ENCODE results near the gene VSTM2L.

VSTM2L gene

DNA sequence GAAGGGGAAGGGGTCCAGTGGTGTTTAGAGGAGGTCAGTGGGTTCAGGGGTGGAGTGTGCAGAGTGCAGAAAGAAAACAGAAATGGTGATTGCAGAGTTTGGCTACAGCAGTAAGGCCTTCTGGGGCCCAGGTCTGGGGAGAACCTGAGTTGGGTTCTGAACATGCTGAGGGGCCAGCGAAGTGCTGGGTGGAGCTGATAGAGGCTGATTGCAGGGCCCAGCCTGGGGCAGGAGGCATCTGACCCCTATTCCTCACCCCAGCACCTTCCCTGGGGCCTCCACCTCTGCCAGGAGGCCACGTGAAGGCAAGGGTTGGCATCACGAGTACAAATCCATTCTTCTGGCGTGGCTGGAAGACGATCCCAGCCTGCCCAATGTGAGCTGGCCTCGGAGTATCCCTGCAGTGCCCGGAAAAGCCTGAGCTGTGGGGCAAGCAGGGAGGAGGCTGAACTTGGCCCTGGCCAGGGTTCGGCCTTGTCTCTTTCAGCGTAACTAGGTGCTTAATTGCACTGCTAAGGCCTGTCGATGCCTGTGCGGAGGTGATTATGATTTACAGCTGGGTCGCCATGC, 35.3 kb downstream of the VSTM2L start:
- no peak overlapping the region for H3K27ac ChIP-seq (ENCODE audit: low read depth in 2 of 2, low read length in 2 of 2)
- H3K4me1 ChIP-seq (ENCODE audit: control insufficient read depth in 2 of 2, insufficient read depth in 2 of 2, low read length in 2 of 2): no peaks in the 10 kb centered on the region
- H3K4me3 ChIP-seq (ENCODE audit: low read length in 2 of 2): no peak overlapping the region
- no peaks in the 10 kb centered on the region for H3K9me3 ChIP-seq (ENCODE audit: control insufficient read depth in 2 of 2, low read length in 2 of 2)
- no peaks in the 10 kb centered on the region for H3K36me3 ChIP-seq (ENCODE audit: control insufficient read depth in 2 of 2, insufficient read depth in 2 of 2, low read length in 2 of 2)
- H3K9ac ChIP-seq (ENCODE audit: low read depth in 1 of 2, low read length in 2 of 2): no peak overlapping the region
- no peaks in the 10 kb centered on the region for H3K27me3 ChIP-seq (ENCODE audit: control insufficient read depth in 2 of 2, insufficient read depth in 2 of 2, low read length in 2 of 2)

DNA sequence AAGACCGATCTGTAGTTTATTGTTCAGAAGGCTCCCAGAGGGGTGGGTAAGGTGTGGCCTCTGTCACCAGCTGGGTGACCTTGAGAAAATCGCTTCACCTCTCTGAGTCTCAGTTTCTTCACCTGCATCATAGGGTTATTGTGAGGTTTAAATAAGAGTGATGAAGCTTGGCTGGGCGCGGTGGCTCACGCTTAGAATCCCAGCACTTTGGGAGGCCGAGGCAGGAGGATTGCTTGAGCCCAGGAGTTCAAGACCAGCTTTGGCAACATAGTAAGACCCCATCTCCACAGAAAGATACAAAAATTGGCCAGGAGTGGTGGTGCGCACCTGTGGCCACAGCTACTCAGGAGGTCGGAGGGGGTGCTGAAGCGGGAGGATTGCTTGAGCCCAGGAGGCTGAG, 36.0 kb downstream of the VSTM2L start:
- H3K4me3 ChIP-seq (ENCODE audit: low read length in 2 of 2): no peak overlapping the region
- H3K27me3 ChIP-seq (ENCODE audit: control insufficient read depth in 2 of 2, insufficient read depth in 2 of 2, low read length in 2 of 2): no peaks in the 10 kb centered on the region
- no peaks in the 10 kb centered on the region for H3K36me3 ChIP-seq (ENCODE audit: control insufficient read depth in 2 of 2, insufficient read depth in 2 of 2, low read length in 2 of 2)
- H3K9ac ChIP-seq (ENCODE audit: low read depth in 1 of 2, low read length in 2 of 2): no peak overlapping the region
- H3K9me3 ChIP-seq (ENCODE audit: control insufficient read depth in 2 of 2, low read length in 2 of 2): no peaks in the 10 kb centered on the region
- H3K4me1 ChIP-seq (ENCODE audit: control insufficient read depth in 2 of 2, insufficient read depth in 2 of 2, low read length in 2 of 2): no peaks in the 10 kb centered on the region
- no peak overlapping the region for H3K27ac ChIP-seq (ENCODE audit: low read depth in 2 of 2, low read length in 2 of 2)

- no peak overlapping the region for H3K4me3 ChIP-seq (ENCODE audit: low read length in 2 of 2)
- H3K9ac ChIP-seq (ENCODE audit: low read depth in 1 of 2, low read length in 2 of 2): no peak overlapping the region
- H3K27me3 ChIP-seq (ENCODE audit: control insufficient read depth in 2 of 2, insufficient read depth in 2 of 2, low read length in 2 of 2): no peaks in the 10 kb centered on the region
- H3K27ac ChIP-seq (ENCODE audit: low read depth in 2 of 2, low read length in 2 of 2): no peak overlapping the region
- no peaks in the 10 kb centered on the region for H3K36me3 ChIP-seq (ENCODE audit: control insufficient read depth in 2 of 2, insufficient read depth in 2 of 2, low read length in 2 of 2)
- no peaks in the 10 kb centered on the region for H3K4me1 ChIP-seq (ENCODE audit: control insufficient read depth in 2 of 2, insufficient read depth in 2 of 2, low read length in 2 of 2)
- H3K9me3 ChIP-seq (ENCODE audit: control insufficient read depth in 2 of 2, low read length in 2 of 2): no peaks in the 10 kb centered on the region
Observed at GRCh38 chr20:37939701-37940560, 37.0 kb downstream of the VSTM2L start.

- Histone ChIP-seq H3K9ac (ENCODE audit: low read depth in 1 of 2, low read length in 2 of 2) (no peak overlapping the region), H3K4me1 (ENCODE audit: control insufficient read depth in 2 of 2, insufficient read depth in 2 of 2, low read length in 2 of 2) (no peaks in the 10 kb centered on the region), H3K27me3 (ENCODE audit: control insufficient read depth in 2 of 2, insufficient read depth in 2 of 2, low read length in 2 of 2) (no peaks in the 10 kb centered on the region)
Observed at GRCh38 chr20:37940858-37941257, 37.9 kb downstream of the VSTM2L start.

DNA sequence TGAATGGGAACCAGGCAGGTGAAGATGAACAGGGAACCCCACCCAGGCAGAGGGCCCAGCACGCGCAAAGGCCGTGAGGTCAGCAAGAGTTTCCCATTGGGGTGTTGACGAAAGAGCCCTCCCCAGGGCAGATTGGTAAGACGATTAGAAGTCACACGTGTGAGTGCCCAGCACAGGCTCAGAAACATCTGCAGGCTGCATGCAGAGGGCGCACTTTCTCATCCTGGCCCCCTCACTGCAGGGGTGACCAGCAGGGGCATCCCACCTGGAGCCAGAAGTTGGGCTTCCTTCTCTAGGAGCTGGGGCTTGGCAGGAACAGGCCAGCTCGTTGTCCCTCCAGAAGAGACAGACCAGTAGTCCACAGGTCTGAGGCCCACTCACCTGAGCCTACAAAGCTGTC, 38.4 kb downstream of the VSTM2L start:
- no peaks in the 10 kb centered on the region for H3K4me1 ChIP-seq (ENCODE audit: control insufficient read depth in 2 of 2, insufficient read depth in 2 of 2, low read length in 2 of 2)

More at GRCh38 chr20:37940858-37941257, 37.9 kb downstream of the VSTM2L start:
- no peak overlapping the region for H3K27ac ChIP-seq (ENCODE audit: low read depth in 2 of 2, low read length in 2 of 2)
- no peak overlapping the region for H3K4me3 ChIP-seq (ENCODE audit: low read length in 2 of 2)
- H3K36me3 ChIP-seq (ENCODE audit: control insufficient read depth in 2 of 2, insufficient read depth in 2 of 2, low read length in 2 of 2): no peaks in the 10 kb centered on the region
- no peaks in the 10 kb centered on the region for H3K9me3 ChIP-seq (ENCODE audit: control insufficient read depth in 2 of 2, low read length in 2 of 2)

GRCh38 chr20:37941992-37942391, 39.1 kb downstream of the VSTM2L start:
- Histone ChIP-seq H3K36me3 (ENCODE audit: control insufficient read depth in 2 of 2, insufficient read depth in 2 of 2, low read length in 2 of 2) (no peaks in the 10 kb centered on the region), H3K27ac (ENCODE audit: low read depth in 2 of 2, low read length in 2 of 2) (no peak overlapping the region), H3K27me3 (ENCODE audit: control insufficient read depth in 2 of 2, insufficient read depth in 2 of 2, low read length in 2 of 2) (peaks cover 0 to 3% of the 10 kb centered on the region in 2 donors), H3K9ac (ENCODE audit: low read depth in 1 of 2, low read length in 2 of 2) (no peak overlapping the region), H3K4me3 (ENCODE audit: low read length in 2 of 2) (no peak overlapping the region), H3K9me3 (ENCODE audit: control insufficient read depth in 2 of 2, low read length in 2 of 2) (no peaks in the 10 kb centered on the region), H3K4me1 (ENCODE audit: control insufficient read depth in 2 of 2, insufficient read depth in 2 of 2, low read length in 2 of 2) (no peaks in the 10 kb centered on the region)

More for the DNA sequence above, 38.4 kb downstream of the VSTM2L start:
- no peaks in the 10 kb centered on the region for H3K36me3 ChIP-seq (ENCODE audit: control insufficient read depth in 2 of 2, insufficient read depth in 2 of 2, low read length in 2 of 2)
- no peak overlapping the region for H3K27ac ChIP-seq (ENCODE audit: low read depth in 2 of 2, low read length in 2 of 2)
- H3K4me3 ChIP-seq (ENCODE audit: low read length in 2 of 2): no peak overlapping the region
- H3K27me3 ChIP-seq (ENCODE audit: control insufficient read depth in 2 of 2, insufficient read depth in 2 of 2, low read length in 2 of 2): no peaks in the 10 kb centered on the region
- H3K9me3 ChIP-seq (ENCODE audit: control insufficient read depth in 2 of 2, low read length in 2 of 2): no peaks in the 10 kb centered on the region
- H3K9ac ChIP-seq (ENCODE audit: low read depth in 1 of 2, low read length in 2 of 2): no peak overlapping the region

DNA sequence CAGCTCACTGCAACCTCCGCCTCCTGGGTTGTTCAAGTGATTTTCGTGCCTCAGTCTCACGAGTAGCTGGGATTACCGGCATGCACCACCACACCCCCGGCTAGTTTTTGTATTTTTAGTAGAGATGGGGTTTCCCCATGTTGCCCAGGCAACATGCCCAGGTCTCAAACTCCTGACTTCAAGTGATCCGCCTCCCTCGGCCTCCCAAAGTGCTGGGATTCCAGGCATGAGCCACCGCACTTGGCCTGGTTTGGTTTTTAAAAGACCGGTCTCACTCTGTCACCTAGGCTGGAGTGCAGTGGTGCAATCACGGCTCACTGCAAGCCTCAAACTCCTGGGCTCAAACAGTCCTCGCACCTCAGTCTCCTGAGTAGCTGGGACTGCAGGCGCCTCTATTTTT, 40.1 kb downstream of the VSTM2L start:
- no peaks in the 10 kb centered on the region for H3K4me1 ChIP-seq (ENCODE audit: control insufficient read depth in 2 of 2, insufficient read depth in 2 of 2, low read length in 2 of 2)
- H3K9me3 ChIP-seq (ENCODE audit: control insufficient read depth in 2 of 2, low read length in 2 of 2): peaks cover 0 to 3% of the 10 kb centered on the region in 2 donors
- H3K36me3 ChIP-seq (ENCODE audit: control insufficient read depth in 2 of 2, insufficient read depth in 2 of 2, low read length in 2 of 2): no peaks in the 10 kb centered on the region
- no peak overlapping the region for H3K27ac ChIP-seq (ENCODE audit: low read depth in 2 of 2, low read length in 2 of 2)
- H3K27me3 ChIP-seq (ENCODE audit: control insufficient read depth in 2 of 2, insufficient read depth in 2 of 2, low read length in 2 of 2): peaks cover 0 to 3% of the 10 kb centered on the region in 2 donors
- H3K9ac ChIP-seq (ENCODE audit: low read depth in 1 of 2, low read length in 2 of 2): no peak overlapping the region
- no peak overlapping the region for H3K4me3 ChIP-seq (ENCODE audit: low read length in 2 of 2)

DNA sequence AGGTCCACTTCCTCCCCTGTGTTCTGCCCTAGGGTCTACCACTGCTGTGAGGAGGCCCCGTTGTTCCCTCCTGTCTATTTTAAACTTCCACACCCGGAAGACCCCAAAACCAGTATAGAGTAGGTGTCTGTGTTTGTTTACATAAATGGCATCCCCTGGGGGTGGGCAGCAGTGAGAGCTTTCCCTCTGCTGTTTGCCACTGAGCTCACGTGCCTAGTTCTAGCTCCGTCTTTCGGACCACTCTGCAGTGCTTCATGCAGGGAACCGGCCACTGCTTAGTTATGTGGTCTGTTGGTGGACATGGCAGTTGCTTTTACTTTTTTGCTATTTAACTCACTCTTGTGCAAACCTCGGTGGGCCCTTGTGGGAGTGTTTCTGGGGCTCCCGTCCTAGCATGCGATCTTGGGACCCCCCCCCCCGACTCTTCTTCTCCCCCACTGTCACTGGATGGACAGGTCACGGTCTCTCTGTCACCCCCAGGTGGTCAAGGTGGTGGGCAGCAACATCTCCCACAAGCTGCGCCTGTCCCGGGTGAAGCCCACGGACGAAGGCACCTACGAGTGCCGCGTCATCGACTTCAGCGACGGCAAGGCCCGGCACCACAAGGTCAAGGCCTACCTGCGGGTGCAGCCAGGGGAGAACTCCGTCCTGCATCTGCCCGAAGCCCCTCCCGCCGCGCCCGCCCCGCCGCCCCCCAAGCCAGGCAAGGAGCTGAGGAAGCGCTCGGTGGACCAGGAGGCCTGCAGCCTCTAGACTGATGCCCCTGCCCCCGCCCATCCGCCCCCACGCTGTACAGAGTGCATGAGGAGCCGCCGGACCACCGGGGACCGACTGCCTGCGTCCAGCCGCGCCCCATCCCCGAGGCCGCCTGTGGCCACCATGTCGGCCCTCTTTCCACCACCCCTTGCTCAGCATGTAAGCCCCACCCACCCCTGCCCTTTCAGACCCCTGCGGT, 40.9 kb downstream of the VSTM2L start:
- Histone ChIP-seq H3K4me1 (ENCODE audit: control insufficient read depth in 2 of 2, insufficient read depth in 2 of 2, low read length in 2 of 2) (no peaks in the 10 kb centered on the region), H3K27ac (ENCODE audit: low read depth in 2 of 2, low read length in 2 of 2) (no peak overlapping the region), H3K4me3 (ENCODE audit: low read length in 2 of 2) (no peak overlapping the region), H3K27me3 (ENCODE audit: control insufficient read depth in 2 of 2, insufficient read depth in 2 of 2, low read length in 2 of 2) (peaks cover 0 to 3% of the 10 kb centered on the region in 2 donors), H3K9ac (ENCODE audit: low read depth in 1 of 2, low read length in 2 of 2) (no peak overlapping the region), H3K9me3 (ENCODE audit: control insufficient read depth in 2 of 2, low read length in 2 of 2) (peaks cover 0 to 3% of the 10 kb centered on the region in 2 donors), H3K36me3 (ENCODE audit: control insufficient read depth in 2 of 2, insufficient read depth in 2 of 2, low read length in 2 of 2) (no peaks in the 10 kb centered on the region)

- no peaks in the 10 kb centered on the region for H3K36me3 ChIP-seq (ENCODE audit: control insufficient read depth in 2 of 2, insufficient read depth in 2 of 2, low read length in 2 of 2)
- no peak overlapping the region for H3K27ac ChIP-seq (ENCODE audit: low read depth in 2 of 2, low read length in 2 of 2)
- H3K27me3 ChIP-seq (ENCODE audit: control insufficient read depth in 2 of 2, insufficient read depth in 2 of 2, low read length in 2 of 2): peaks cover 0 to 3% of the 10 kb centered on the region in 2 donors
- no peak overlapping the region for H3K4me3 ChIP-seq (ENCODE audit: low read length in 2 of 2)
- no peaks in the 10 kb centered on the region for H3K4me1 ChIP-seq (ENCODE audit: control insufficient read depth in 2 of 2, insufficient read depth in 2 of 2, low read length in 2 of 2)
- H3K9ac ChIP-seq (ENCODE audit: low read depth in 1 of 2, low read length in 2 of 2): no peak overlapping the region
- peaks cover 0 to 3% of the 10 kb centered on the region in 2 donors for H3K9me3 ChIP-seq (ENCODE audit: control insufficient read depth in 2 of 2, low read length in 2 of 2)
Observed at GRCh38 chr20:37944456-37944981, 41.6 kb downstream of the VSTM2L start.
